Omental fat pad (tissue), 4 donors: ENCODE results near the gene FARP2. TPM values are rescaled to one million over a fixed set of nuclear protein-coding genes. Genes with fewer than 3 reads are reported as not detected.
"Not testable (repeated sequence)": the region's sequence is repeated elsewhere in the genome, so short reads cannot be mapped to it uniquely, and the experiment has no call there.

ENCODE experiments used
- ATAC-seq: fragments of 150-250 bp; one replicate; pipeline ENCODE4 v1.9.1; 2016; ENCODE audit warnings: mild to moderate bottlenecking, moderate library complexity; ENCODE audit not compliant: low FRiP score
- DNase-seq: peaks from one replicate; pipeline ENCODE4 v3.0.0-alpha.2; 2019; ENCODE audit warnings: low spot score
- total RNA-seq, 4 donors: library from RNA; depleted of rRNA; stranded (reverse); fragments of >200 nt; gene quantifications; one replicate each; pipeline ENCODE4 v1.1.0, GENCODE V29; 2016
- TF ChIP-seq, protein P1 (sequence below), 3 donors: fragments of 450-650 bp; IDR thresholded peaks; one replicate each; pipeline ENCODE4 v1.5.1; 2016 to 2017; ENCODE audit warnings: antibody characterized with exemption in 3 of 3, mild to moderate bottlenecking in 3 of 3, moderate library complexity in 2 of 3

The FARP2 gene
- total RNA-seq, 4 donors from 2014 or later = 27.6 to 65.8 (median 34.1) TPM

DNA sequence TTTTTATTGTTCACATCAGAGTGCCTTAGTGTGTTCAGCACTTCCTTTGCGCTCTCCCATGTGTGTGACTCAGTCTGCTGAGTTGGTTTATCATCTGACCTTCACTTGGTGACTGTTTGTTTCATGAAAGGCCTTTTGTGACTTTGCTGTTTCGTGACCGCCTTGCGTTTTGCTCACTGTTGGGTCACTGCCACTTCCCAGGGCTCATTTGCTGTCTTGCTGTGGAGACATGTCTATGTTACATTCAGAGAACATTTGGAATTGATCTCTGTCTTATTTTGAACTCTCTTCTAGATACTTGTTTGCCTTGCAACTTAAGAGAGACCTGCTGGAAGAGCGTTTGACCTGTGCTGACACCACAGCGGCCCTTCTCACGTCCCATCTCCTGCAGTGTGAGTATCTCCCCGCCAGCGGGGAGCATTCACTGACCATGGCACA, 54.7 kb downstream of the FARP2 start:
- no peak for ATAC-seq
- no peak for DNase-seq
- TF ChIP-seq, protein P1, sequence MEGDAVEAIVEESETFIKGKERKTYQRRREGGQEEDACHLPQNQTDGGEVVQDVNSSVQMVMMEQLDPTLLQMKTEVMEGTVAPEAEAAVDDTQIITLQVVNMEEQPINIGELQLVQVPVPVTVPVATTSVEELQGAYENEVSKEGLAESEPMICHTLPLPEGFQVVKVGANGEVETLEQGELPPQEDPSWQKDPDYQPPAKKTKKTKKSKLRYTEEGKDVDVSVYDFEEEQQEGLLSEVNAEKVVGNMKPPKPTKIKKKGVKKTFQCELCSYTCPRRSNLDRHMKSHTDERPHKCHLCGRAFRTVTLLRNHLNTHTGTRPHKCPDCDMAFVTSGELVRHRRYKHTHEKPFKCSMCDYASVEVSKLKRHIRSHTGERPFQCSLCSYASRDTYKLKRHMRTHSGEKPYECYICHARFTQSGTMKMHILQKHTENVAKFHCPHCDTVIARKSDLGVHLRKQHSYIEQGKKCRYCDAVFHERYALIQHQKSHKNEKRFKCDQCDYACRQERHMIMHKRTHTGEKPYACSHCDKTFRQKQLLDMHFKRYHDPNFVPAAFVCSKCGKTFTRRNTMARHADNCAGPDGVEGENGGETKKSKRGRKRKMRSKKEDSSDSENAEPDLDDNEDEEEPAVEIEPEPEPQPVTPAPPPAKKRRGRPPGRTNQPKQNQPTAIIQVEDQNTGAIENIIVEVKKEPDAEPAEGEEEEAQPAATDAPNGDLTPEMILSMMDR (IDR thresholded peaks at IDR 0.05) = no peak

DNA sequence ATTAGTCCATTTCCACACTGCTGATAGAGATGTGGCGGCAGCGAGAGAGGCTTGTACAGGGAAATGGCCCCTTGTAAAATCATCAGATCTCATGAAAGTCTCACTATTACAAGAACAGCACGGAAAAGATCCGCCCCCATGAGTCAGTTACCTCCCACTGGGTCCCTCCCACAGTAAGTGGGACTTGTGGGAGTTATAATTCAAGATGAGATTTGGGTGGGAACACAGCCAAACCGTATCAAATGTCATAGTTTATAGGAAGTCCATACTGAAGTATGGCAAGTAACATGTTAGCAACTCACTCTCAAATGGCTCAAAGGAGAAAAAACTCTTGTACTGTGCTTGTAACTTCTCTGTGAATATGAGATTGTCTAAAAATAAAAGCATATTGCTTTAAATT, 56.1 kb downstream of the FARP2 start:
- ATAC-seq (peak; percentile 52), DNase-seq (peak; percentile 28)
- TF ChIP-seq, protein P1 (IDR thresholded peaks at IDR 0.05) = no peak

DNA sequence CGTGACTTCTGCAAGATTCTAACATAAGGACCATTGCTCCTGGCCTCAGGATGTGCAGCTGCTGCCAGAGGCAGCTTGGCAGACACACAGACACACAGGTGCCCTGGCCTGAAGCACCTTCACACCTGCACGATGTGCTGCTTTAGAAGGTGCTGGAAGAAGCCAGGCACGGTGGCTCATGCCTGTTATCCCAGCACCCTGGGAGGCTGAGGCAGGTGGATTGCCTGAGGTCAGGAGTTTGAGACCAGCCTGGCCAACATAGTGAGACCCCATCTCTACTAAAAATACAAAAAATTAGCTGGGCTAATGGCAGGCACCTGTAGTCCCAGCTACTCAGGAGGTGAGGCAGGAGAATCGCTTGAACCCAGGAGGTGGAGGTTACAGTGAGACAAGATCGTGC, 57.4 kb downstream of the FARP2 start:
- not testable (repeated sequence) for DNase-seq, ATAC-seq

DNA sequence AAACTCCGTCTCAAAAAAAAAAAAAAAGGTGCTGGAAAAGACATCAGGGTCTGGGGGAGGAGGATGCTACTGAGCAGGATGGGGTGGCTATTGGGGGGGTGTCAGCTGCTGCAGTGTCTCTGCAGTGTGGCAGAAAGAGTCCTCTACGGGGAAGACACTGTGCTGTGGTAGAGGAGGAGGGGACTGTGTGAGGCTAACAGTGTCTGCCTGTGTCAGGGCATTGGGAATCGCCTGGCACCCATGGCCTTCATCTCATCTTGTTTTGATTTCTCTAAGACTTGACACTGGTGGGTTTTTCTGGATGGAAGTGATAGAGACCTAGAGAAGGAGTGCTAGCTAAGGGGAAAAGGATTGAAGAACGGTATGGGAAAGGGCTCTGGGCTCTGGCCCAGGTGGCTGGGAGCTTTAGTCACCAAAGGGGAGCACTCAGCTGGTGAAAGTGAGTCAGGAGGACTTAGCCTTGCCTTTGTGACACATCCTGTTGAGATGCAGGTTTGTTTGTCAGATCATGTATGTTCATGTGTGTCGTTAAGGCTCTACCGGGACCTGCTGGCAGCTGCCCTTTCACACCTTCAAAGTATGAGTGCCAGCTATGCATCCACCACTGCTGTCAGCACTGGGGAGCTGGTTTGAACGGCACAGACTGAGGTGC, 58.0 kb downstream of the FARP2 start:
- DNase-seq (no peak), ATAC-seq (peak; percentile 35)
- TF ChIP-seq, protein P1 (IDR thresholded peaks at IDR 0.05) = no peak

DNA sequence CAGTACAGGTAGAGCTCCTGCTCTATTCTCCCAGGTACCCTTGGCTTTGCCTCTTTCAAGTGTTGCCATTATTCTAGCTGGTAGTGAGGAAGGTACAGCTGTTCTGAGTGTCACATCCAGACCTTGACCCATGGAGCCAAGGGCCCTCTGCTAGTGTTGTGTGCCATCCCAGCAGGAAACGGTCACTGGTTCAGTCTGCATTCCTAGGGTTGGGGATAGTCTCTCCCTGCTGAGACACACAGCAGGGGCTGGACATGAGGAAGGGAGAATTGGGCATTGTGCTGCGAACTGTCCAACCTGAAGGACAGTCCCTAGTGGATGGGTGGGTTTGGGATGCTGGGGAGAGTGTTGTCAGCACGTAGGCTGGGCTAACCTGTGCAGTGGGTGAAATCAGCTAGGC, 59.1 kb downstream of the FARP2 start:
- TF ChIP-seq, protein P1 (IDR thresholded peaks at IDR 0.05) = no peak
- no peak for ATAC-seq
- no peak for DNase-seq

DNA sequence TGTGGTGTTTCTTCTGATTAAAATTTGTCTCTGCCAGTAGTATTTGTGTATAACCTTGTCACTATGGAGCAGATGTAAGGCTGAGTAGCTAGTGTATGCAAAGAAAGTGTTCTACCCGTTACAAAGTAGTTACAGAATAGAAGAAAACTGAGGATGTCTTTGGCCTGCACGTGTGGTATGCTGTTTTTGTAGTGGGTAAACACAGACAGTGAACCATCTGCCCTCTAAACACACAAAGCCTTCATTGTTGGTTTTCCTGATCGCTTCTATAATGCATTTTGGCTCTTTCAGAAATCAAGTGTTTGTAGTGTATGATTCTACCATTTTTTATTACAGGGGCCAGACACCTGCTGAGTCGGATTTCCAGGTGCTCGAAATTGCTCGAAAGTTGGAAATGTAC, 61.5 kb downstream of the FARP2 start:
- DNase-seq (no peak), ATAC-seq (no peak)
- TF ChIP-seq, protein P1 (IDR thresholded peaks at IDR 0.05) = no peak

DNA sequence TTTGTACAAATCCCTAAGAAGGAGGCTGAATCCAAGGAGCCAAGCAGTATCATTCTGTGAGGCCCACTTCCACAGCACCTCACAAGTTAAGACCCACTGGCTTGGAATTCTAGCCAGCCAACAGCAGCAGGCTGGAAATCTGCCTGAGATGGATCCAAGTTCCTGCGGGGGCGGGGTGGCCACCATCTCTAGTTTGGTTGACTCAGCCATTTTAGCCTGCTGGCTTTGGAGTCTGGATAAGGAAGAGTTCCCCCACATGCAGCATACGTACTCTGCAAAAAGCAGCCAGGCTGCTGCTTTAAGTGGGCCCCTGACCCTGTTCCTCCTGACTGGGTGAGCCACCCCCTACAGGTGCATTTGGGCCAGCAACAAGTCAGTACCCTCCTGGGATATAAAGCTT, 65.2 kb downstream of the FARP2 start:
- TF ChIP-seq, protein P1 (IDR thresholded peaks at IDR 0.05) = no peak
- DNase-seq = no peak
- ATAC-seq = no peak

DNA sequence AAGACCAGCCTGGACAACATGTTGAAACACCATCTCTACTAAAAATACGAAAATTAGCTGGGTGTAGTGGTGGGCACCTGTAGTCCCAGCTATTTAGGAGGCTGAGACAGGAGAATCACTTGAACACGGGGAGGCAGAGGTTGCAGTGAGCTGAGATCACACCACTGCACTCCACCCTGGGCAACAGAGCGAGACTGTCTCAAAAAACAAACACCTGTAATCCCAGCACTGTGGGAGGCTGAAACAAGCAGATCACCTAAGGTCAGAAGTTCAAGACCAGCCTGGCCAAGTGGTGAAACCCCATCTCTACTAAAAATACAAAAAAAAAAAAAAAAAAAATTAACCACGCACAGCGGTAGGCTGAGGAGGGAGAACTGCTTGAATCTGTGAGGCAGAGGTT, 65.9 kb downstream of the FARP2 start:
- DNase-seq, ATAC-seq: not testable (repeated sequence)
